Testis (tissue), 2 donors: ENCODE data around the gene DCTN4.

ENCODE experiments used
- CTCF ChIP-seq, 3 experiments: fragments of 450-650 bp in 2 of 3; fragments of 200-600 bp in 1 of 3; sonication (generic) in 1 of 3; IDR thresholded peaks; one replicate each; pipeline ENCODE4 v1.5.1; 2016 to 2019; ENCODE audit warnings: antibody characterized with exemption in 3 of 3, mild to moderate bottlenecking in 2 of 3, moderate library complexity in 1 of 3
- POLR2A ChIP-seq: fragments of 450-650 bp; IDR thresholded peaks from one replicate; pipeline ENCODE4 v1.6.1; 2017; ENCODE audit warnings: antibody characterized with exemption, mild to moderate bottlenecking, moderate library complexity

DNA sequence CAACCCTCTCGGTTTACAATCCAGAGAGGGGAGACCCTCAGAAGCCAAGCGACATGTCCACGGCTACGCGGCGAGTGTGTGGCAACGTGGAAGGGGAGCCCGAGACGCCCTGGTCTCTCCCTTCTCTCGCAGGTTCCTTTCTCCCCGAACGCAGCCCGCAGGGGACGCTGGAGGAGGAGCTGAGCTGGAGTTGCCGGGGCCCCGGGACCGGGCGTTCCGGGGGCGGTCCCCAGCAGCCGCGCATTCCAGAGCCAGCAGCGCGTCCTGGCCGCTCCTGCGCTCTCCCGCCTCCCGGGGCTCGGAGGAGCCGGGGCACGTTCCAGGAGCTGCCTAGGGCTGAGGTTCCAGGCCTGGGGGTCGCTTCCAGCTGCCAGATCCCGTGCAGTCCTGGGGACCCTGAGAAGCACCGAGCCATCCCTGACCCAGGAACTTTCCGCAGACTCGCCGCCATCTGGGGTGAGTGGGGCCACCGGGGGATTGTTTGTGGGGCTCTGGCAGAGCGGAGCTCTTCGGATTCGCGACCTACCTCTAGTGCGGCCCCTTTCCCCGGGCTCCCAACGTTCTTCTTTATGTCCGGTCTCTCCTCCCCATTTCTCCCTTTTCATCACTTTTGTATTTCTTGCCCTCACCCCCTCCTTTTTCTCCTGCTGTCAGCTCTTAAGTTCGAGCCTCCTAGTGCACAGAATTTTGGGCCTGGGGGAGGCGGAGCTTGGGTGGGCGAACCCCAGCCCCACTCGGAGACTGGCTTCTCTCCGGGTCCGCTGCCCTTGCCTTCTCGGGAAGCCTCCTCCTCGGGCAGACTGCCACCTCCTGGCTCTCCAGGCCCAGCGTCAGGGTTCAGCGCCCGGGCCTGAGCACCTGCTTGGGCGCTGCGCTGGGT is 19.9 kb upstream of the DCTN4 start, which contains the start of gene SMIM3:
- no peak for TF ChIP-seq CTCF (IDR thresholded peaks at IDR 0.05)
- TF ChIP-seq POLR2A = no peak
